ENCODE data around the gene RANBP10.

The RANBP10 gene

GRCh38 chr16:67828651-67829050 lies 22.3 kb upstream of the RANBP10 start:
- DNase-seq (ENCODE audit: low read depth in 2 of 2) = no peak

DNA sequence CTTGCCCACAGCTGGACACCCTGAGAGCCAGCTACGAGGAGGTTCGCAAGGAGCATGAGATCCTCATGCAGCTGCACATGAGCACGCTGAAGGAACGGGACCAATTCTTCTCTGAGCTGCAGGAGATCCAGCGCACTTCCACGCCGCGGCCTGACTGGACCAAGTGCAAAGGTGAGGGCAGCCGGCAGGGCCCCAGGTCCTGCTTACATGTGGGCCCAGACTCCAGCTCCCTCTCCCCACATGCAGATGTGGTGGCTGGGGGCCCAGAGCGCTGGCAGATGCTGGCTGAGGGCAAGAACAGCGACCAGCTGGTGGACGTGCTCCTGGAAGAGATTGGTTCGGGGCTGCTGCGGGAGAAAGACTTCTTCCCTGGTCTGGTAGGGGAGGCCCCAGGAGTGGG lies 19.5 kb upstream of the RANBP10 start:
- DNase-seq (ENCODE audit: low read depth in 2 of 2) = no peak

DNA sequence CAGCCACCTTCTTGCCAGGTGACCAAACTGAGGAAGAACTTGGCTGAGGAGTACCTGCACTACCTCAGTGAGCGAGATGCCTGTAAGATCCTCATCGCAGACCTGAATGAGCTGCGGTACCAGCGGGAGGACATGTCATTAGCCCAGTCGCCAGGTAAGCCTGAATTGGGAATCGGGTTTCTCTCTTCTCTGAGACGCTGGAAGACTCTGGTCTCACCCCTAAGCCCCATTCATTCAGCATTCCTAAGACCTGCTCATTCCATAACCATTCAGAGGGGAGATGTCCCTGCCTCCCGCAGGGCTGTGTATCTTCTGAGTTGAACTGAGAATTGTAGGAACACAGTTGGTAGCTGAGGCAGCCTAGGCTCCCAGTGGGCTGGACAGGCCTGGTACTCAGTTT lies 18.8 kb upstream of the RANBP10 start:
- DNase-seq (ENCODE audit: low read depth in 2 of 2) = no peak

DNA sequence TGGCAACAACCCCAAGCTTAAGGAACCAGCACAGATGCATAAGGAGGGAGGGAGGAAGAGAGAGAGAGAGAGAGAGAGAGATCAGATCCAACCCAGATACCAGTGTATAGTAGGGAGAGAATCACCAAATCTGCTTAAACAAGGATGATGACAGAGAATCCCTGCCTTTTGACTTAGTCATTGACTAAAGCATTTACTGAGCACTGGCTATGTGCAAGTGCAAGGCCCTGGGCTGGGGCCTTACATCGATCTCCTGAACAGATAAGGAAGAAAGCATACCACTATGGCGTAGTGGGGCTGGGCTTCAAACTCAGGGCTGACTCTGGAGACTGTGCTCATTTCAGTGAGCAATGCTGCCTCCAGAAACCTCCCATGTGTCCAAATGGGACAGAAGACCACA lies 16.2 kb upstream of the RANBP10 start:
- DNase-seq (ENCODE audit: low read depth in 2 of 2) = no peak

DNA sequence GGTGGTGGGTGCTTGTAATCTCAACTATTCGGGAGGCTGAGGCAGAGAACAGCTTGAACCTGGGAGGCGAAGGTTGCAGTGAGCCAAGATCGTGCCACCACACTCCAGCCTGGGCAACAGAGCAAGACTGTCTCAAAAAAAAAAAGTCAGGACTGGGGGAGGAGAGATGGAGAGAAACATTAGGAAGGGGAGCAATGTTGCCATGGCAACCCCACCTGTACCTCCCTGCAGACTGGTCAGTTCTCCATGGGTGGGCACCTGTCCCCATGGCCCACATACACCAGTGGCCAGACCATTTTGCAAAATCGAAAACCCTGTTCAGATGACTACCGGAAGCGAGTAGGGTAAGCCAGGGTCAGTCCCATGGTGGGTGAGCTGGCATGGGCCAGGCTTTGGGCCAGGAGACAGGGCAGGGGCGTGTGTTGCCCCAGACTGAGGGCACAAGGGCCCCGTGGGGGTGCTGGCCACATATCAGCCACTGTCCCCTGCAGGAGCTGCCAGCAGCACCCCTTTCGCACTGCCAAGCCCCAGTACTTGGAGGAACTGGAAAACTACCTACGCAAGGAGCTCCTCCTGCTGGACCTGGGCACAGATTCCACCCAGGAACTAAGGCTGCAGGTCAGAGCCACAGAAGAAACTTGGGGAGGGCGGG lies 14.4 kb upstream of the RANBP10 start:
- no peak for DNase-seq (ENCODE audit: low read depth in 2 of 2)

DNA sequence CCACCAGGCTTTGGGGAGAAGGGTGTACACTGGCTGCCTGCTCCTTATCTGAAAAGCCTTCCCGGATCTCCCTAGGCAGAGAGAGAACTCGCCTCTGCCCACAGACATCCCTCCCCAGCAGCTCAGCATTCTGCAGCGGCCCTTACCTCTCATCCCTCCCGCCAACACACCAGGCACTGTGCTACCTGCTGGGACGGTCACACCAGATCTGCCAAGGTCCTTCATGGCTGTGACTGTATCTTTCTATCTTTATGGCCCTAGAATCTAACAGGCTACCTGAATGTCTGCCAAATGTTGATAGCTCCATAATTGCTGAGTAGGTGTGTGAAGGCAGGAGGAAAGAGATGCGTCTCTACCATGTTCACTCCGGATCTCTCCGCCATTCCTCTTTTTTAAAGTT lies 8.2 kb upstream of the RANBP10 start:
- DNase-seq (ENCODE audit: low read depth in 2 of 2) = no peak

- no peak for DNase-seq (ENCODE audit: low read depth in 2 of 2)
These were observed 5.5 kb upstream of the RANBP10 start for GRCh38 chr16:67811899-67812298.

GRCh38 chr16:67807148-67807682 lies 855 bp upstream of the RANBP10 start:
- DNase-seq (ENCODE audit: low read depth in 2 of 2) = no peak

GRCh38 chr16:67805718-67806427 lies 487 bp downstream of the RANBP10 start:
- DNase-seq (ENCODE audit: low read depth in 2 of 2) = no peak

- DNase-seq (ENCODE audit: low read depth in 2 of 2) = no peak
These were observed 1.4 kb downstream of the RANBP10 start for GRCh38 chr16:67804853-67805542.

DNA sequence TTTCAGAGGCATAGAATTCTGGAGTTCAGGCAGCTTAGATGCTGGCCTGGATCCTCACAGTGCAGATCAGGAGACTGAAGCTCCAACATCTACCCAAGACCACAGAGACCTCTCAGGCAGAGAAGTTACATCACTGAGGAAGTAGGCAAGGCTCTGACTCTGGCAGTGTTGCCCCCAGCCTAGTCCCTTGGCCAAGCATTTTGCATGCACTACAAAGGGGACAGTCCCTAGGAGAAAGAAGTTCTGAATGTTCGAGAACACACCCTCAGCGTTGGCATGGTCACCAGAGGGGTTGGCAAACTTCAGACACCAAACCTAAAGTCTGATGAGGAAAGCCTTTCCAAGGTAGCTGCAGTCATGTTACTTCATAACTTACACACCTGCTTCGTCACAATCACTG lies 2.5 kb downstream of the RANBP10 start:
- DNase-seq (ENCODE audit: low read depth in 2 of 2) = no peak

DNA sequence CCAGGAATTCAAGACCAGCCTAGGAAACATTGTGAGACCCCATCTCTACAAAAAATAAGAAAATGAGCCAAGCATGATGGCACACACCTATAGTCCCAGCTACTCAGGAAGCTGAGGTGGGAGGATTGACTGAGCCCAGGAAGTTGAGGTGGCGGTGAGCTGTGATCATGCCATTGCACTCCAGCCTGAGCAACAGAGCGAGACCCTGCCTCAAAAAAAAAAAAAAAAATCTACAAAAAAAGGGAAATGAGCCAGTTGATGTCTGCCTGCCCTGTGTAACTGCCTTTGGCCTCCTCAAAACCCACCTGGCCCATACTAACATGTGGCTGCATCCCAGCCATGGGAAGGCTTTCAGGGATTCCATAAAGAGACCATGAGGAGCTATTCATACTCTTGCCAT lies 4.5 kb downstream of the RANBP10 start:
- no peak for DNase-seq (ENCODE audit: low read depth in 2 of 2)

DNA sequence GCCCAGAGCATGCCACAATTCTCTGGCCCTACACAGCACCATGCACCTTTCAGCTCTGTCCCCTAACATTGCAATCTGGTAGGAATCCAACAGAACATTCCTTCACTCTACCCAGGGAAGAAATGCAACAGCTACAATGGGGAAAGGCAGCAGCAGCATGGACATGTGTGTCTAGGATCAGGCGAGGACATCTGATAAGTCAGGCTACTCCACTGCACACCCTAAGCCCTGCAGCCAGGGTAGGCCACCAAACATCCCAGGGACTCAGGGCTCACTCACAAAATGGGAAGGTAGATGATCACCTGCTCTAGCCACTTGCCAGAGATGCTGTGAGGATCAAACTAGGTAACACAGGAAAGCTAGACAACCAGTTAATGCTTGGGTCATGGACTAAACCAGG lies 5.1 kb downstream of the RANBP10 start:
- no peak for DNase-seq (ENCODE audit: low read depth in 2 of 2)

DNA sequence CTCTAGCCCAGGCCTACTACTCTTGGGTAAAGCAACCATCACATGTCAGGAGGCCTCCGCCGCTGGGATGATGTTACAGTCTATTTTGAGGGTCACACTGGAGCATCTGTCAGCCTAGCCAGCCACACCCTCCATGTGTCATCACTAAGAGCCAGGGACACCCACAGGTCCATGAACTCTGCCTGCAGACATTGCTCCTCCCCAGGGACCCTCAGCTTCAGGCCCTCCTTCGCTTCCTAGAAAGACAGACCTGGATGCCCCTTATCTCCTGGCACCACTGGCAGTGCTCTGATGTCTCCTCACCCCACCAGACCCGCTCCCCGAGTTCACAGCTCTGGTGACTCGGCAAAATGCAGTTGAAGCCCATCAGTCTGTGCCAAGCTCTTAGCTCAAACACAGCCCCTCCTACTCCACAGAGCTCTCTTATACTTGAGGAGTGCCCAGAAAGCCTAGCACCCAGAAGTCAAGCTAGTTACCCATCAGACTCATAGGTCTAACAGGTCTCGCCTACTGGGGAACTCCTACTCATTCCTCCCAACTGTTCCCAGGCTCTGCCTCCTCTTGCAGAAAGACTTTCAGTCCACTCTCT lies 5.9 kb downstream of the RANBP10 start:
- DNase-seq (ENCODE audit: low read depth in 2 of 2) = no peak

GRCh38 chr16:67796099-67796718 lies 10.2 kb downstream of the RANBP10 start:
- no peak for DNase-seq (ENCODE audit: low read depth in 2 of 2)

DNA sequence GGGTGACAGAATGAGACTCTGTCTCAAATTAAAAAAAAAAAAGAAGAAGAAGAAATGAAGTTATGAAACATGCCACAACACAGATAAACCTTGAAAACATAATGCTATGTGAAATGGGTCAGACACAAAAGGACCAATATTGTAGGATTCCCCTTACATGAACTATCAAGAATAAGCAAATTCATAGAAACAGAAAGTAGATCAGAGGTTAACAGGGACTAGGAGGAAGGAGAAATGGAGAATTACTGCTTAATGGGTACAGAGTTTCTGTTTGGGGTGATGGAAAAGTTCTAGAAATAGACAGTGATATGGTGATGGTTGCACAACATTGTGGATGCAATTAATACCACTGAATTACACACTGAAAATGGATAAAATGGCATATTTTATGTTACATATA lies 16.3 kb downstream of the RANBP10 start:
- no peak for DNase-seq (ENCODE audit: low read depth in 2 of 2)

- no peak for DNase-seq (ENCODE audit: low read depth in 2 of 2)
These were observed 19.9 kb downstream of the RANBP10 start for GRCh38 chr16:67786491-67786890.

DNA sequence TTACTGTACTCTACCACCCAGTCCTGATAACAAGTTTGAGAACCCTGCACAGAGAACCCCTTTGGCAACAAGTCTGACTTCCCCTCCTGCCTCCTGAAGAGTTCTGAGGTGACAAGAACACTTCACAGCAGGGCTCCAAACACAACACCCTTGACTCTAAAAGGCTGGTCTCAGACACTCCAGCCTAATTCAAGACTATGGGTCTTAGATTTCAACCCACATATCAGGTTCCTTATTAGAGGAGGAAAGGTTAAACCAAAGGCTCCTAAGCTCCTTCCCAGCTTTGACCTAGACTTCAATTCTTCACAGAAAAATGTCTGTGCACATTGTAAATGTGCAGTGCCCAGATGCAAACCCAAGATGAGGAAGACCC lies 23.0 kb downstream of the RANBP10 start:
- no peak for DNase-seq (ENCODE audit: low read depth in 2 of 2)

GRCh38 chr16:67782567-67783352 lies 23.6 kb downstream of the RANBP10 start:
- DNase-seq (ENCODE audit: low read depth in 2 of 2) = no peak

DNA sequence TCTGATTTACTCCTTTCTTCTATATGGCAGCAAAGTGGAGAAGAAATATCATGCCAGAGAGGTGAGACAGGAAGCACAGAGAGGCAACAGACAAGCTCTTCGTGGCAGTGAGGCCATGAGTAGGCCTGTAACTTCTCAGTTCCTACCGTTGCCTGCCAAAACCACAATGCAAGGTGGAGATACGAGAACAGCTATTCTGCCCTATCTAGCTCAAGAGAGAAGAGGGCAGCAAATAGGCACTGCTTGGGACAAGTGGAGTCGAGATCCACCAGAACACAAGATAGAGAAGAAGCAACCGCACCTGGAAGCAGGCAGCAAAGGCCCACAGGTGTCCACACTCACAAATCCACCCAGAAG lies 24.8 kb downstream of the RANBP10 start:
- DNase-seq (ENCODE audit: low read depth in 2 of 2) = no peak

- no peak for DNase-seq (ENCODE audit: low read depth in 2 of 2)
These were observed 25.4 kb downstream of the RANBP10 start for GRCh38 chr16:67780847-67781564.

Measured in stimulated activated CD8-positive, alpha-beta memory T cell treated with anti-CD3 and anti-CD28 coated beads, Interleukin-2, amount 100 ng/mL, for 1 hour (primary cell).